Endothelial cell of umbilical vein (primary cell): ENCODE results near the gene MACROD2. TPM values are rescaled to one million over a fixed set of nuclear protein-coding genes. Genes with fewer than 3 reads are reported as not detected.

Source experiments
- BruUV-seq: library from RNA; stranded (reverse); fragments of 400-500 nt; replicated peaks from 2 replicates; lab custom pipeline; 2021; lab: Mats Ljungman, UMichigan
- CTCF ChIA-PET: fragments of 300-600, 350-600 bp; sonication (Branson Sonifier 250); formaldehyde crosslinking; loops from one replicate; lab custom pipeline; 2021; ENCODE audit warnings: antibody characterized with exemption, inconsistent platforms; lab: Charles Lee
- POLR2A ChIA-PET: fragments of 300-600, 350-600 bp; sonication (Branson Sonifier 250); formaldehyde crosslinking; loops from one replicate; lab custom pipeline; 2021; ENCODE audit warnings: antibody characterized with exemption, inconsistent platforms; lab: Charles Lee
- DNase-seq: peaks from one replicate; pipeline ENCODE4 v3.0.0-alpha.2; 2011; ENCODE audit warnings: low read depth, low spot score
- FAIRE-seq: peaks from 2 replicates; lab custom pipeline; 2011; peaks lifted over from hg19 to GRCh38; lab: Jason Lieb, UNC
- H2AFZ ChIP-seq: 2 replicates; pipeline ENCODE4 v1.6.0; 2012; ENCODE audit warnings: low read depth, low read length, control low read depth, inconsistent platforms
- H3K27ac ChIP-seq: 2 replicates; pipeline ENCODE4 v1.5.1; 2011; ENCODE audit warnings: low read depth, mild to moderate bottlenecking, control low read depth, low read length, moderate library complexity; ENCODE audit not compliant: insufficient read depth
- H3K27me3 ChIP-seq, 2 experiments: 2 replicates each; pipeline versions ENCODE4 v1.6.0 to v1.6.1; 2011; ENCODE audit warnings: low read length in 2 of 2, mixed read lengths in 1 of 2; ENCODE audit not compliant: control insufficient read depth in 2 of 2, insufficient read depth in 2 of 2
- H3K36me3 ChIP-seq, 2 experiments: 2 replicates in 1 of 2; 3 replicates in 1 of 2; pipeline ENCODE4 v1.5.1; 2011; ENCODE audit warnings: low read length in 2 of 2, mild to moderate bottlenecking in 1 of 2, moderate library complexity in 1 of 2; ENCODE audit not compliant: control insufficient read depth in 2 of 2, insufficient read depth in 2 of 2; ENCODE audit errors: extremely low read depth in 1 of 2
- H3K4me1 ChIP-seq: 3 replicates; pipeline ENCODE4 v1.5.1; 2011; ENCODE audit warnings: mild to moderate bottlenecking, low read length; ENCODE audit not compliant: control insufficient read depth, insufficient read depth; ENCODE audit errors: extremely low read depth
- H3K4me2 ChIP-seq: 2 replicates; pipeline ENCODE4 v1.6.1; 2011; ENCODE audit warnings: low read length, control low read depth, mixed read lengths; ENCODE audit not compliant: insufficient read depth
- H3K4me3 ChIP-seq, 3 experiments: fragments of 200-600 bp in 1 of 3; sonication (generic), shearing (Covaris generic) in 1 of 3; replicated peaks in 1 of 3; 2 replicates each; pipeline ENCODE4 v1.5.1; 2011 to 2016; ENCODE audit warnings: control low read depth in 3 of 3, low read length in 3 of 3, mild to moderate bottlenecking in 2 of 3, inconsistent platforms in 1 of 3, low read depth in 1 of 3, moderate library complexity in 1 of 3; ENCODE audit not compliant: insufficient read depth in 1 of 3
- H3K79me2 ChIP-seq: 2 replicates; pipeline ENCODE4 v1.6.0; 2012; ENCODE audit warnings: low read length, inconsistent platforms; ENCODE audit not compliant: control insufficient read depth, insufficient read depth
- H3K9ac ChIP-seq: replicated peaks from 2 replicates; pipeline ENCODE3; 2011; ENCODE audit warnings: low read length, control low read depth; ENCODE audit not compliant: insufficient read depth; ENCODE audit errors: extremely low read depth
- H3K9me1 ChIP-seq: replicated peaks from 3 replicates; pipeline ENCODE4 v1.6.0; 2011; ENCODE audit warnings: mild to moderate bottlenecking, low read length; ENCODE audit not compliant: control insufficient read depth, insufficient read depth; ENCODE audit errors: extremely low read depth
- H3K9me3 ChIP-seq: replicated peaks from 2 replicates; pipeline ENCODE4 v1.5.1; 2012; ENCODE audit warnings: low read length, inconsistent platforms; ENCODE audit not compliant: control insufficient read depth, insufficient read depth
- H4K20me1 ChIP-seq: replicated peaks from 2 replicates; pipeline ENCODE3; 2011; ENCODE audit warnings: mild to moderate bottlenecking, low read length; ENCODE audit not compliant: control insufficient read depth, insufficient read depth; ENCODE audit errors: extremely low read depth
- CTCF ChIP-seq, 2 donors: IDR thresholded peaks; 1 replicate in 1 of 2; 2 replicates in 1 of 2; pipeline ENCODE4 v1.5.1; 2011; ENCODE audit warnings: low read length in 2 of 2, mild to moderate bottlenecking in 2 of 2, moderate library complexity in 2 of 2, control low read depth in 1 of 2, inconsistent platforms in 1 of 2, low read depth in 1 of 2; ENCODE audit not compliant: insufficient read depth in 1 of 2; ENCODE audit errors: extremely low read depth in 1 of 2
- EZH2 ChIP-seq: IDR thresholded peaks from 2 replicates; pipeline ENCODE4 v1.6.1; 2012; ENCODE audit warnings: borderline replicate concordance, low read depth, mild to moderate bottlenecking, moderate library complexity, low read length, inconsistent platforms; ENCODE audit not compliant: severe bottlenecking
- FOS ChIP-seq: IDR thresholded peaks from 2 replicates; pipeline ENCODE4 v1.6.1; 2011; ENCODE audit warnings: mild to moderate bottlenecking, low read length, moderate library complexity, borderline replicate concordance; ENCODE audit not compliant: insufficient read depth
- GATA2 ChIP-seq: IDR thresholded peaks from 2 replicates; pipeline ENCODE4 v1.7.0; 2011; ENCODE audit warnings: low read depth, mild to moderate bottlenecking, moderate library complexity, mixed read lengths, low read length; ENCODE audit not compliant: insufficient read length, insufficient read depth
- JUN ChIP-seq: IDR thresholded peaks from 2 replicates; pipeline ENCODE4 v1.6.1; 2011; ENCODE audit warnings: borderline replicate concordance, low read depth; ENCODE audit not compliant: insufficient read length, insufficient read depth
- MAX ChIP-seq: IDR thresholded peaks from 2 replicates; pipeline ENCODE4 v1.6.1; 2011; ENCODE audit not compliant: insufficient read depth, insufficient read length
- MYC ChIP-seq: IDR thresholded peaks from one replicate; pipeline ENCODE4 v1.6.1; 2011; ENCODE audit warnings: mild to moderate bottlenecking, low read depth, low read length
- POLR2A ChIP-seq: IDR thresholded peaks from 2 replicates; pipeline ENCODE4 v1.6.1; 2012; ENCODE audit warnings: low read depth, mild to moderate bottlenecking, control low read depth, low read length
- POLR2AphosphoS5 ChIP-seq: IDR thresholded peaks from 2 replicates; pipeline ENCODE4 v1.6.1; 2012; ENCODE audit warnings: low read depth, mild to moderate bottlenecking, control low read depth, low read length, moderate library complexity; ENCODE audit not compliant: insufficient read depth
- dilution Hi-C: fragments of 300-500 bp; cut with MboI; formaldehyde crosslinking; loops from one replicate; pipeline ENCODE4 v1.15.0; 2019; ENCODE audit warnings: low sequenced_read_pairs; ENCODE audit not compliant: extremely low pct_ligation_motif_present
- intact Hi-C: fragments of 100-400 bp; cut with micrococcal nuclease; formaldehyde crosslinking; loops from one replicate; pipeline ENCODE4 v1.10.0; 2022
- polyA plus RNA-seq, 4 experiments: library from polyadenylated mRNA; depleted of rRNA in 3 of 4; stranded (reverse) in 3 of 4; unstranded in 1 of 4; fragments of >200 nt; gene quantifications; 2 replicates each; pipeline versions ENCODE4 v1.2.1 to v1.2.3, GENCODE V29; 2011 to 2012; ENCODE audit warnings: missing spikeins in 1 of 4
- total RNA-seq: library from RNA; stranded (reverse); gene quantifications from 2 replicates; pipeline ENCODE4 v1.2.3, GENCODE V29; 2021

Gene MACROD2
- total and polyA plus RNA-seq, 2 donors (not counting 3 experiments of a cell fraction or from before 2014, with no cell fraction given): 0.11 to 0.73 TPM

- Histone ChIP-seq H3K4me1 (no peaks in the 10 kb centered on the region), H4K20me1 (no peaks in the 10 kb centered on the region), H3K9me1 (no peaks in the 10 kb centered on the region), H3K27ac (no peak overlapping the region), H3K9me3 (no peaks in the 10 kb centered on the region), H3K4me3 (no peak overlapping the region), H3K4me2 (no peak overlapping the region), H3K27me3 (no peaks in the 10 kb centered on the region), H2AFZ (no peak overlapping the region), H3K36me3 (no peaks in the 10 kb centered on the region), H3K9ac (no peak overlapping the region), H3K79me2 (no peaks in the 10 kb centered on the region)
- intact Hi-C loops: no loop called here
- CTCF ChIA-PET: no interaction called here
- FAIRE-seq (no peak), DNase-seq (no peak)
- no peak for TF ChIP-seq POLR2AphosphoS5
- POLR2A ChIA-PET: no interaction called here
- dilution Hi-C loops: no loop called here
- BruUV-seq: no TSS peak
These were observed 1627.1 kb downstream of the MACROD2 start for GRCh38 chr20:15622368-15622767.

- DNase-seq: no peak
- intact Hi-C loops: no loop called here
- H3K27ac ChIP-seq: no peak overlapping the region
- H4K20me1 ChIP-seq: no peaks in the 10 kb centered on the region
- H3K4me2 ChIP-seq: no peak overlapping the region
- H3K9me1 ChIP-seq: no peaks in the 10 kb centered on the region
- no peak for FAIRE-seq
- no peaks in the 10 kb centered on the region for H3K27me3 ChIP-seq
- no TSS peak for BruUV-seq
- H3K9me3 ChIP-seq: no peaks in the 10 kb centered on the region
- H3K36me3 ChIP-seq: no peaks in the 10 kb centered on the region
- POLR2A ChIA-PET: no interaction called here
- CTCF ChIA-PET: no interaction called here
- TF ChIP-seq JUN (no peak), GATA2 (no peak), POLR2AphosphoS5 (no peak), FOS (no peak), EZH2 (no peak), MAX (no peak), POLR2A (no peak), CTCF (IDR thresholded peaks at IDR 0.05; ENCODE audit: extremely low read depth in 1 of 2, insufficient read depth in 1 of 2, low read depth in 1 of 2, low read length in 2 of 2) (no peak), MYC (no peak)
- H3K4me3 ChIP-seq: no peak overlapping the region
- H3K79me2 ChIP-seq: no peaks in the 10 kb centered on the region
- dilution Hi-C loops: no loop called here
- no peak overlapping the region for H3K9ac ChIP-seq
- no peaks in the 10 kb centered on the region for H3K4me1 ChIP-seq
- no peak overlapping the region for H2AFZ ChIP-seq
These were observed 1627.9 kb downstream of the MACROD2 start for GRCh38 chr20:15623215-15623614.
